SH-SY5Y (cell line): ENCODE data around the gene CMTR2.

Source experiments
- GATA2 ChIP-seq: IDR thresholded peaks from 2 replicates; pipeline ENCODE4 v1.6.1; 2011; ENCODE audit warnings: mild to moderate bottlenecking, low read depth, low read length
- GATA3 ChIP-seq: IDR thresholded peaks from 2 replicates; pipeline ENCODE4 v1.6.1; 2011; ENCODE audit warnings: low read depth, mild to moderate bottlenecking, low read length, moderate library complexity

CMTR2 gene

GRCh38 chr16:71288890-71289731 is at the start of gene CMTR2:
CMTR2 (minus strand) TSS chr16:71289402; CDS start chr16:71285920, 3,482 bp downstream.
- TF ChIP-seq GATA2: no peak

- no peak for TF ChIP-seq GATA2
- no peak for TF ChIP-seq GATA3
These were observed 49.4 kb upstream of the CMTR2 start for GRCh38 chr16:71338632-71339031.

GRCh38 chr16:71338193-71338592 is 49.0 kb upstream of the CMTR2 start:
- TF ChIP-seq GATA3 (no peak), GATA2 (no peak)

GRCh38 chr16:71337631-71338030 is 48.4 kb upstream of the CMTR2 start:
- no peak for TF ChIP-seq GATA2

GRCh38 chr16:71328151-71328550 is 38.9 kb upstream of the CMTR2 start:
- TF ChIP-seq GATA2 (no peak), GATA3 (no peak)

GRCh38 chr16:71327720-71328119 is 38.5 kb upstream of the CMTR2 start:
- no peak for TF ChIP-seq GATA3
- TF ChIP-seq GATA2: no peak

- TF ChIP-seq GATA3 (no peak), GATA2 (no peak)
These were observed 30.8 kb upstream of the CMTR2 start for GRCh38 chr16:71319999-71320398.

- TF ChIP-seq GATA3 (no peak), GATA2 (no peak)
These were observed 26.1 kb upstream of the CMTR2 start for GRCh38 chr16:71315269-71315668.

GRCh38 chr16:71311553-71312158 is 22.5 kb upstream of the CMTR2 start:
- TF ChIP-seq GATA2 (no peak), GATA3 (no peak)

- no peak for TF ChIP-seq GATA3
- no peak for TF ChIP-seq GATA2
These were observed 14.7 kb upstream of the CMTR2 start for GRCh38 chr16:71303938-71304337.

- TF ChIP-seq GATA2 (no peak), GATA3 (no peak)
These were observed 8.1 kb upstream of the CMTR2 start for GRCh38 chr16:71297341-71297634.

- TF ChIP-seq GATA3 (no peak), GATA2 (no peak)
These were observed 7.6 kb upstream of the CMTR2 start for GRCh38 chr16:71296584-71297340.

- no peak for TF ChIP-seq GATA2
- no peak for TF ChIP-seq GATA3
These were observed 6.7 kb upstream of the CMTR2 start for GRCh38 chr16:71295950-71296349.

GRCh38 chr16:71293919-71294318 is 4.7 kb upstream of the CMTR2 start:
- no peak for TF ChIP-seq GATA2
- no peak for TF ChIP-seq GATA3

GRCh38 chr16:71289732-71290062 is 495 bp upstream of the CMTR2 start:
- TF ChIP-seq GATA2: no peak
- no peak for TF ChIP-seq GATA3

GRCh38 chr16:71288570-71288889 is 672 bp downstream of the CMTR2 start:
- TF ChIP-seq GATA2: no peak
- no peak for TF ChIP-seq GATA3
